BLaER1 treated with 17β-estradiol and CSF1 and Interleukin-3, amounts not matched to agents 10 nM and 100 nM (cell line): Measurements from ENCODE around the gene MYO10.

Source experiments
- H3K27ac ChIP-seq, 11 experiments: shearing (Covaris generic); formaldehyde crosslinking; 2 replicates each; pipeline ENCODE4 v1.8.1; 2022
- H3K27me3 ChIP-seq, 11 experiments: shearing (Covaris generic); formaldehyde crosslinking; 2 replicates each; pipeline ENCODE4 v1.8.1; 2022
- H3K36me3 ChIP-seq, 11 experiments: shearing (Covaris generic); formaldehyde crosslinking; 2 replicates each; pipeline ENCODE4 v1.8.1; 2022
- H3K4me1 ChIP-seq, 10 experiments: shearing (Covaris generic); formaldehyde crosslinking; 2 replicates each; pipeline ENCODE4 v1.8.1; 2022
- H3K4me2 ChIP-seq, 11 experiments: shearing (Covaris generic); formaldehyde crosslinking; 2 replicates each; pipeline ENCODE4 v1.8.1; 2022
- H3K4me3 ChIP-seq, 10 experiments: shearing (Covaris generic); formaldehyde crosslinking; 2 replicates each; pipeline ENCODE4 v1.8.1; 2022
- H3K9ac ChIP-seq, 11 experiments: shearing (Covaris generic); formaldehyde crosslinking; 2 replicates each; pipeline ENCODE4 v1.8.1; 2022
- H3K9me3 ChIP-seq, 11 experiments: shearing (Covaris generic); formaldehyde crosslinking; replicated peaks in 1 of 11; 2 replicates each; pipeline ENCODE4 v1.8.1; 2022
- H4K20me1 ChIP-seq, 11 experiments: shearing (Covaris generic); formaldehyde crosslinking; 2 replicates each; pipeline ENCODE4 v1.8.1; 2022
- Cebpa-rat ChIP-seq, 11 experiments: shearing (Covaris generic); IDR thresholded peaks; 2 replicates each; pipeline ENCODE4 v1.8.1; 2022

MYO10 gene

GRCh38 chr5:16953729-16954128 is 17.6 kb upstream of the MYO10 start:
- no peak overlapping the region for H3K27ac ChIP-seq
- H3K9ac ChIP-seq = no peak overlapping the region

GRCh38 chr5:16952968-16953671 is 17.0 kb upstream of the MYO10 start:
- H3K36me3 ChIP-seq = no peaks in the 10 kb centered on the region
- no peak overlapping the region for H3K4me2 ChIP-seq
- no peak overlapping the region for H3K9ac ChIP-seq
- H4K20me1 ChIP-seq = no peaks in the 10 kb centered on the region
- H3K4me1 ChIP-seq = peaks cover 0 to 6% (median 4%) of the 10 kb centered on the region in 10 experiments; a peak in 12 of 20 replicates
- no peak overlapping the region for H3K27ac ChIP-seq
- peaks cover 0 to 16% (median 9%) of the 10 kb centered on the region in 11 experiments; a peak in 14 of 22 replicates for H3K9me3 ChIP-seq
- H3K27me3 ChIP-seq = no peaks in the 10 kb centered on the region
- no peak for TF ChIP-seq Cebpa-rat (IDR thresholded peaks at IDR 0.05)
- no peak overlapping the region for H3K4me3 ChIP-seq

More at GRCh38 chr5:16953729-16954128, 17.6 kb upstream of the MYO10 start:
- TF ChIP-seq Cebpa-rat (IDR thresholded peaks at IDR 0.05) = no peak
- H4K20me1 ChIP-seq = no peaks in the 10 kb centered on the region
- peaks cover 0 to 8% (median 5%) of the 10 kb centered on the region in 10 experiments; a peak in 12 of 20 replicates for H3K4me1 ChIP-seq
- peaks cover 0 to 12% (median 9%) of the 10 kb centered on the region in 11 experiments; a peak in 13 of 22 replicates for H3K9me3 ChIP-seq
- H3K4me3 ChIP-seq = no peak overlapping the region
- H3K4me2 ChIP-seq = no peak overlapping the region
- no peaks in the 10 kb centered on the region for H3K36me3 ChIP-seq
- H3K27me3 ChIP-seq = no peaks in the 10 kb centered on the region

- H3K27ac ChIP-seq = no peak overlapping the region
- H4K20me1 ChIP-seq = no peaks in the 10 kb centered on the region
- no peaks in the 10 kb centered on the region for H3K27me3 ChIP-seq
- no peaks in the 10 kb centered on the region for H3K4me1 ChIP-seq
- TF ChIP-seq Cebpa-rat (IDR thresholded peaks at IDR 0.05) = no peak
- H3K4me3 ChIP-seq = no peak overlapping the region
- peaks cover 35 to 49% (median 42%) of the 10 kb centered on the region in 11 experiments for H3K9me3 ChIP-seq
- H3K9ac ChIP-seq = no peak overlapping the region
- no peak overlapping the region for H3K4me2 ChIP-seq
- H3K36me3 ChIP-seq = no peaks in the 10 kb centered on the region; a peak in 1 of 22 replicates
Measured at GRCh38 chr5:16946725-16947124, 10.6 kb upstream of the MYO10 start.

- Histone ChIP-seq H3K4me3 (no peak overlapping the region), H3K9me3 (peaks cover 35 to 46% (median 42%) of the 10 kb centered on the region in 11 experiments), H3K4me1 (no peaks in the 10 kb centered on the region), H3K36me3 (no peaks in the 10 kb centered on the region; a peak in 1 of 22 replicates), H4K20me1 (no peaks in the 10 kb centered on the region), H3K27ac (no peak overlapping the region), H3K9ac (no peak overlapping the region), H3K4me2 (no peak overlapping the region), H3K27me3 (0 out of 22 replicates have a peak, but pooled peaks cover 0 to 3% (median 0%) of the 10 kb centered on the region in 11 experiments)
- TF ChIP-seq Cebpa-rat (IDR thresholded peaks at IDR 0.05) = no peak
Measured at GRCh38 chr5:16944816-16945562, 8.9 kb upstream of the MYO10 start.

GRCh38 chr5:16943846-16944678 is 8.0 kb upstream of the MYO10 start:
- Histone ChIP-seq H3K9me3 (peaks cover 35 to 46% (median 42%) of the 10 kb centered on the region in 11 experiments), H3K27ac (no peak overlapping the region), H3K27me3 (0 out of 22 replicates have a peak, but pooled peaks cover 0 to 4% (median 0%) of the 10 kb centered on the region in 11 experiments), H4K20me1 (no peaks in the 10 kb centered on the region), H3K4me3 (no peak overlapping the region), H3K4me2 (no peak overlapping the region), H3K9ac (no peak overlapping the region), H3K36me3 (no peaks in the 10 kb centered on the region; a peak in 1 of 22 replicates), H3K4me1 (no peaks in the 10 kb centered on the region)
- TF ChIP-seq Cebpa-rat (IDR thresholded peaks at IDR 0.05) = no peak

GRCh38 chr5:16937503-16938161 is 1.5 kb upstream of the MYO10 start:
- H3K27me3 ChIP-seq = peaks cover 0 to 11% (median 0%) of the 10 kb centered on the region in 11 experiments; a peak in 1 of 22 replicates
- H3K9ac ChIP-seq = no peak overlapping the region
- no peaks in the 10 kb centered on the region for H3K4me1 ChIP-seq
- H3K9me3 ChIP-seq = peaks cover 10 to 25% (median 21%) of the 10 kb centered on the region in 11 experiments
- H3K36me3 ChIP-seq = no peaks in the 10 kb centered on the region
- no peaks in the 10 kb centered on the region for H4K20me1 ChIP-seq
- H3K4me3 ChIP-seq = no peak overlapping the region
- no peak overlapping the region for H3K27ac ChIP-seq
- peak in 2 of 11 experiments; percentile 34 to 50; a peak in 1 of 22 replicates for TF ChIP-seq Cebpa-rat (IDR thresholded peaks at IDR 0.05)
- H3K4me2 ChIP-seq = no peak overlapping the region

- Histone ChIP-seq H3K27me3 (peaks cover 0 to 11% (median 0%) of the 10 kb centered on the region in 11 experiments; a peak in 1 of 22 replicates), H3K4me3 (no peak overlapping the region), H3K4me1 (0 out of 20 replicates have a peak, but pooled peaks cover 0 to 4% (median 0%) of the 10 kb centered on the region in 10 experiments), H3K9ac (no peak overlapping the region), H3K36me3 (no peaks in the 10 kb centered on the region), H3K9me3 (peaks cover 10 to 25% (median 19%) of the 10 kb centered on the region in 11 experiments), H3K4me2 (no peak overlapping the region), H3K27ac (no peak overlapping the region), H4K20me1 (no peaks in the 10 kb centered on the region)
- TF ChIP-seq Cebpa-rat (IDR thresholded peaks at IDR 0.05) = no peak
Measured at GRCh38 chr5:16936989-16937438, 926 bp upstream of the MYO10 start.
